NK-92 (cell line): ENCODE measurements around the gene TMEM120A.

ENCODE experiments used
- DNase-seq: peaks from one replicate; lab custom pipeline; 2025; ENCODE audit not compliant: unreplicated experiment; lab: John Stamatoyannopoulos, UW

TMEM120A gene

GRCh38 chr7:75960372-75960771 is 34.0 kb downstream of the TMEM120A start:
- no peak for DNase-seq

GRCh38 chr7:75958802-75959543 is 35.4 kb downstream of the TMEM120A start:
- DNase-seq: no peak

GRCh38 chr7:75957021-75957736 is 37.2 kb downstream of the TMEM120A start:
- DNase-seq: no peak

GRCh38 chr7:75955331-75955955 is 39.0 kb downstream of the TMEM120A start:
- no peak for DNase-seq

GRCh38 chr7:75953931-75954330 is 40.5 kb downstream of the TMEM120A start:
- no peak for DNase-seq

- no peak for DNase-seq
Measured at GRCh38 chr7:75953431-75953830, 41.0 kb downstream of the TMEM120A start.

- no peak for DNase-seq
Measured at GRCh38 chr7:75951506-75951905, 42.9 kb downstream of the TMEM120A start.

- no peak for DNase-seq
Measured at GRCh38 chr7:75950111-75950681, 44.2 kb downstream of the TMEM120A start.

GRCh38 chr7:75948179-75948578 is 46.2 kb downstream of the TMEM120A start:
- DNase-seq: no peak

GRCh38 chr7:75946207-75946855 is 48.1 kb downstream of the TMEM120A start:
- DNase-seq: no peak

GRCh38 chr7:75945297-75946168 is 48.9 kb downstream of the TMEM120A start:
- DNase-seq: no peak

GRCh38 chr7:75944507-75944906 is 49.9 kb downstream of the TMEM120A start:
- no peak for DNase-seq

- DNase-seq: no peak
Measured at GRCh38 chr7:75943864-75944263, 50.5 kb downstream of the TMEM120A start.

- no peak for DNase-seq
Measured at GRCh38 chr7:75938921-75939320, 55.5 kb downstream of the TMEM120A start.

GRCh38 chr7:75937958-75938786 is 56.2 kb downstream of the TMEM120A start:
- DNase-seq: no peak
